Natural killer cell (primary cell): ENCODE results near the gene SLFNL1. TPM values are rescaled to one million over a fixed set of nuclear protein-coding genes. Genes with fewer than 3 reads are reported as not detected.

Experiments used
- ATAC-seq, 3 donors: fragments of 150-1000 bp in 2 of 3; fragments of 200-7000 bp in 1 of 3; cut with Tn5 transposase; 1 replicate in 1 of 3; 2 replicates in 2 of 3; pipeline ENCODE4 v1.10.0; 2021; ENCODE audit warnings: mild to moderate bottlenecking in 2 of 3, moderate library complexity in 2 of 3
- DNase-seq, 2 donors: peaks; one replicate each; pipeline versions ENCODE4 v3.0.0 to v3.0.0-alpha.2; 2013 to 2021; ENCODE audit warnings: mixed read lengths in 1 of 2
- H3K27ac ChIP-seq: one replicate; pipeline ENCODE4 v1.5.1; 2013; ENCODE audit warnings: mild to moderate bottlenecking, low read length
- H3K27me3 ChIP-seq: one replicate; pipeline ENCODE4 v1.6.1; 2013; ENCODE audit warnings: low read length; ENCODE audit not compliant: control insufficient read depth, insufficient read depth
- H3K36me3 ChIP-seq: one replicate; pipeline ENCODE4 v1.6.1; 2013; ENCODE audit warnings: low read length; ENCODE audit not compliant: control insufficient read depth, insufficient read depth
- H3K4me1 ChIP-seq: one replicate; pipeline ENCODE4 v1.6.1; 2013; ENCODE audit warnings: low read length; ENCODE audit not compliant: control insufficient read depth, insufficient read depth
- H3K4me3 ChIP-seq: one replicate; pipeline ENCODE4 v1.5.1; 2013; ENCODE audit warnings: low read length
- H3K9me3 ChIP-seq: one replicate; pipeline ENCODE4 v1.6.1; 2013; ENCODE audit warnings: low read length; ENCODE audit not compliant: control insufficient read depth, insufficient read depth
- H3K27ac Mint-ChIP-seq, 2 donors: one replicate each; pipeline ENCODE4 v1.8.0; 2022; ENCODE audit warnings: mild to moderate bottlenecking in 2 of 2, mixed read lengths in 2 of 2, moderate library complexity in 1 of 2
- H3K27me3 Mint-ChIP-seq, 2 donors: one replicate each; pipeline ENCODE4 v1.8.0; 2022; ENCODE audit warnings: low read depth in 2 of 2, mixed read lengths in 2 of 2
- H3K36me3 Mint-ChIP-seq: one replicate; pipeline ENCODE4 v1.8.0; 2022; ENCODE audit warnings: mixed read lengths
- H3K4me1 Mint-ChIP-seq, 2 donors: one replicate each; pipeline ENCODE4 v1.8.0; 2022; ENCODE audit warnings: mixed read lengths in 2 of 2
- H3K4me3 Mint-ChIP-seq: one replicate; pipeline ENCODE4 v1.8.0; 2022; ENCODE audit warnings: mild to moderate bottlenecking, moderate library complexity, mixed read lengths
- H3K9me3 Mint-ChIP-seq, 2 donors: one replicate each; pipeline ENCODE4 v1.8.0; 2022; ENCODE audit warnings: mixed read lengths in 2 of 2
- CTCF ChIP-seq: fragments of 200-600 bp; IDR thresholded peaks from one replicate; pipeline ENCODE4 v1.8.0; 2022; ENCODE audit warnings: antibody characterized with exemption
- WGBS: methylation state at CpG from one replicate; pipeline ENCODE4 v1.1.7; 2013; ENCODE audit warnings: missing lambda C conversion rate; ENCODE audit not compliant: insufficient coverage; 5-methylcytosine and 5-hydroxymethylcytosine counted together
- intact Hi-C: fragments of 100-400 bp; cut with micrococcal nuclease; formaldehyde crosslinking; loops from one replicate; pipeline ENCODE4 v1.14.2; 2022
- total RNA-seq, 4 donors: library from RNA; stranded (reverse); fragments of 120-200 nt in 1 of 4; gene quantifications; one replicate each; pipeline versions ENCODE4 v1.2.3 to v1.2.4, GENCODE V29; 2013 to 2022

Gene SLFNL1
- total RNA-seq, 3 donors from 2014 or later (not counting 1 experiment from before 2014, with no cell fraction given) = 0.09 to 0.18 (median 0.09) TPM

- H3K27ac Mint-ChIP-seq = no peak overlapping the region
- intact Hi-C loops = no loop called here
- Histone ChIP-seq H3K9me3 (no peaks in the 10 kb centered on the region), H3K4me3 (no peak overlapping the region), H3K27me3 (no peaks in the 10 kb centered on the region), H3K27ac (no peak overlapping the region), H3K4me1 (no peaks in the 10 kb centered on the region), H3K36me3 (peaks cover 5% of the 10 kb centered on the region)
- no peak for DNase-seq
- ATAC-seq = no peak
- H3K27me3 Mint-ChIP-seq = no peaks in the 10 kb centered on the region
- no peak overlapping the region for H3K4me3 Mint-ChIP-seq
- H3K36me3 Mint-ChIP-seq = no peaks in the 10 kb centered on the region
- H3K9me3 Mint-ChIP-seq = no peaks in the 10 kb centered on the region
- H3K4me1 Mint-ChIP-seq = peaks cover 0 to 7% of the 10 kb centered on the region in 2 donors
- no peak for TF ChIP-seq CTCF
- 98% methylated on average over 3 of the region's 3 CpGs for WGBS
Observed at GRCh38 chr1:41048540-41048939, 27.0 kb upstream of the SLFNL1 start.

- peaks cover 5% of the 10 kb centered on the region for H3K36me3 ChIP-seq
- no peaks in the 10 kb centered on the region for H3K27me3 ChIP-seq
- no peak overlapping the region for H3K4me3 ChIP-seq
- Mint-ChIP-seq H3K27ac (no peak overlapping the region), H3K36me3 (no peaks in the 10 kb centered on the region), H3K4me1 (peaks cover 0 to 7% of the 10 kb centered on the region in 2 donors), H3K27me3 (no peaks in the 10 kb centered on the region), H3K9me3 (no peaks in the 10 kb centered on the region), H3K4me3 (no peak overlapping the region)
- no peak overlapping the region for H3K27ac ChIP-seq
- TF ChIP-seq CTCF = no peak
- WGBS = 94% methylated on average over 10 of the region's 10 CpGs
- no peaks in the 10 kb centered on the region for H3K9me3 ChIP-seq
- H3K4me1 ChIP-seq = no peaks in the 10 kb centered on the region
- ATAC-seq (no peak), DNase-seq (no peak)
- intact Hi-C loops = no loop called here
Observed at GRCh38 chr1:41046347-41046775, 24.8 kb upstream of the SLFNL1 start.

GRCh38 chr1:41045740-41046139, 24.2 kb upstream of the SLFNL1 start:
- H3K9me3 Mint-ChIP-seq = no peaks in the 10 kb centered on the region
- H3K4me3 ChIP-seq = no peak overlapping the region
- no peak overlapping the region for H3K27ac ChIP-seq
- no peak overlapping the region for H3K4me3 Mint-ChIP-seq
- no peaks in the 10 kb centered on the region for H3K27me3 Mint-ChIP-seq
- no peaks in the 10 kb centered on the region for H3K36me3 Mint-ChIP-seq
- WGBS = 94% methylated on average over 5 of the region's 5 CpGs
- peaks cover 5% of the 10 kb centered on the region for H3K36me3 ChIP-seq
- no peak for DNase-seq
- intact Hi-C loops = no loop called here
- TF ChIP-seq CTCF = no peak
- H3K27ac Mint-ChIP-seq = no peak overlapping the region
- H3K27me3 ChIP-seq = no peaks in the 10 kb centered on the region
- no peak for ATAC-seq
- no peaks in the 10 kb centered on the region for H3K4me1 ChIP-seq
- no peaks in the 10 kb centered on the region for H3K9me3 ChIP-seq
- peaks cover 0 to 7% of the 10 kb centered on the region in 2 donors for H3K4me1 Mint-ChIP-seq

- peaks cover 0 to 7% of the 10 kb centered on the region in 2 donors for H3K4me1 Mint-ChIP-seq
- no peak for DNase-seq
- peak overlapping the region in 1 of 2 donors; percentile 13 for H3K27ac Mint-ChIP-seq
- Histone ChIP-seq H3K4me3 (no peak overlapping the region), H3K27ac (no peak overlapping the region), H3K4me1 (no peaks in the 10 kb centered on the region), H3K36me3 (peaks cover 5% of the 10 kb centered on the region), H3K27me3 (no peaks in the 10 kb centered on the region), H3K9me3 (no peaks in the 10 kb centered on the region)
- no peak for TF ChIP-seq CTCF
- no peak for ATAC-seq
- no peaks in the 10 kb centered on the region for H3K27me3 Mint-ChIP-seq
- WGBS = 68% methylated on average over 2 of the region's 2 CpGs
- H3K36me3 Mint-ChIP-seq = no peaks in the 10 kb centered on the region
- H3K4me3 Mint-ChIP-seq = no peak overlapping the region
- no peaks in the 10 kb centered on the region for H3K9me3 Mint-ChIP-seq
- intact Hi-C loops = no loop called here
Observed at GRCh38 chr1:41044187-41044586, 22.7 kb upstream of the SLFNL1 start.
